ENCODE measurements around the gene TXNRD1.

TXNRD1 gene

DNA sequence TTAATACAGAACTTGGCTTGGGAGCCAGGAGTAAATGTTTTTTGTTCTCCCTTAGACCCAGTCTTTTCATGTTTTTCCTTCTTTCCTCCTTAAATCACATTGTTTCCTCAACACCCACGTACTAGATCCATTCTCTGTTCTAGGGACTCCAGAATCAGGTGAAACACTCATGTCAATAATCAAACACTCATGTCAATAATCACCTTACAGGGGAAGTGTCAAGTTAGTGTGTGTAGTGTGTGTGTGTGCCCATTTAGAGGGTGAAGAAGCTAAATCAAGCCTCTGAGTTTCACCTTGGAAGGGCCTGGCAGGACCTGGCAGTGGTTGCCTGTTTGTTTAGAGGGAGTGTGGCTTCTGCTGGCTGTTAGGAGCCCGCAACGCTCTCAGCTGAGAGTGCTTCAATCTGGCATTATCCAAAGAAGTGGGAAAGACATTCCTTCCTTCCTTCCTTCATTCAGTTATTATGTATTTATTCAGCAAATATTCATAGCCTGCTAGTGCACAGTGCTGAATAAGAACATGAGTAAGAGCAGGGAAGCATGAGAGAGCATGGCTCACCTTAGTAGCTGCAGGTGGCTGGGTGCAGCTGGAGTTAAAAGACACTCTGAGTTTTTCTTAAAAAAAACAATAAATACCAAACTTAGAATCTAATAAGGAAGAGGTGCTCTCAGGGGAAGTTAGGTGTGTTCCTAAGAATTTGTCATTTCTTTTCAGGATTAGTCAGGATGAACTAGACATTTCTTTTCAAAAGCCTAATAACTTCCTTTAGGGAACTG lies 70.3 kb downstream of the TXNRD1 start:
- TF ChIP-seq, protein P1, sequence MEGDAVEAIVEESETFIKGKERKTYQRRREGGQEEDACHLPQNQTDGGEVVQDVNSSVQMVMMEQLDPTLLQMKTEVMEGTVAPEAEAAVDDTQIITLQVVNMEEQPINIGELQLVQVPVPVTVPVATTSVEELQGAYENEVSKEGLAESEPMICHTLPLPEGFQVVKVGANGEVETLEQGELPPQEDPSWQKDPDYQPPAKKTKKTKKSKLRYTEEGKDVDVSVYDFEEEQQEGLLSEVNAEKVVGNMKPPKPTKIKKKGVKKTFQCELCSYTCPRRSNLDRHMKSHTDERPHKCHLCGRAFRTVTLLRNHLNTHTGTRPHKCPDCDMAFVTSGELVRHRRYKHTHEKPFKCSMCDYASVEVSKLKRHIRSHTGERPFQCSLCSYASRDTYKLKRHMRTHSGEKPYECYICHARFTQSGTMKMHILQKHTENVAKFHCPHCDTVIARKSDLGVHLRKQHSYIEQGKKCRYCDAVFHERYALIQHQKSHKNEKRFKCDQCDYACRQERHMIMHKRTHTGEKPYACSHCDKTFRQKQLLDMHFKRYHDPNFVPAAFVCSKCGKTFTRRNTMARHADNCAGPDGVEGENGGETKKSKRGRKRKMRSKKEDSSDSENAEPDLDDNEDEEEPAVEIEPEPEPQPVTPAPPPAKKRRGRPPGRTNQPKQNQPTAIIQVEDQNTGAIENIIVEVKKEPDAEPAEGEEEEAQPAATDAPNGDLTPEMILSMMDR (conservative IDR thresholded peaks at IDR 0.05; ENCODE audit: control insufficient read depth, insufficient read depth, low read depth, low read length) = no peak
- DNase-seq (ENCODE audit: low read depth) = no peak
- H3K4me3 ChIP-seq (ENCODE audit: control insufficient read depth, low read depth, low read length) = peak overlapping the region; percentile 94

- peak overlapping the region; percentile 94 for H3K4me3 ChIP-seq (ENCODE audit: control insufficient read depth, low read depth, low read length)
- peak; percentile 96 for DNase-seq (ENCODE audit: low read depth)
- TF ChIP-seq, protein P1 (conservative IDR thresholded peaks at IDR 0.05; ENCODE audit: control insufficient read depth, insufficient read depth, low read depth, low read length) = no peak
These were observed 71.2 kb downstream of the TXNRD1 start for GRCh38 chr12:104286516-104287482.

DNA sequence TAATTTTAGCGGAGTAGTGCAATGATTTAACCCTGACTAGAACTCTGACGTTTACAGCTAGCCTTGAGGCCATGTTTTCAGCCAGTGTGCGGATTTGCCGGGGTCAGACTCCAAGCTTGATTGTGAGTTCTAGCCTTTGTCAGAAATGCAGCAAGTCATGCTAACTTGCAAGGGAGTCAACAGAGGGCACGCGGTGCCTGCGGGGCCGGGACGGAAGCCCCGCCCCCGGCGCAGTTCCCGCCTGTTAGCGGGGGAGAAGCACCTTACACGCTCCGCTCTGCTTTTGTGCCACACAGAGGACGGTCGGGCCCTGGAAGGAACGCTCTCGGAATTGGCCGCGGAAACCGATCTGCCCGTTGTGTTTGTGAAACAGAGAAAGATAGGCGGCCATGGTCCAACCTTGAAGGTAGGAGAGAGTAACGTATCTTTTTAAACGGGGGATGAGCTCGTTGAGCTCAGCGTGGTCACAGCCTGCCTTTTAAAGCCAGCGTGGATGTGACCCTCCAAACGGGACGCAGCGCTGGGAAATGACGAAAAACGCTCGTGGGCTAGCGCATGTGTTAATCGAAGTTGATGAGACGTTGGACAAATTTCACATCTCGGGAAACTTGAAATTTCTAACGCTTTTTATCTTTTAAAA lies 73.2 kb downstream of the TXNRD1 start:
- TF ChIP-seq, protein P1 (conservative IDR thresholded peaks at IDR 0.05; ENCODE audit: control insufficient read depth, insufficient read depth, low read depth, low read length) = no peak
- DNase-seq (ENCODE audit: low read depth) = peak; percentile 80

DNA sequence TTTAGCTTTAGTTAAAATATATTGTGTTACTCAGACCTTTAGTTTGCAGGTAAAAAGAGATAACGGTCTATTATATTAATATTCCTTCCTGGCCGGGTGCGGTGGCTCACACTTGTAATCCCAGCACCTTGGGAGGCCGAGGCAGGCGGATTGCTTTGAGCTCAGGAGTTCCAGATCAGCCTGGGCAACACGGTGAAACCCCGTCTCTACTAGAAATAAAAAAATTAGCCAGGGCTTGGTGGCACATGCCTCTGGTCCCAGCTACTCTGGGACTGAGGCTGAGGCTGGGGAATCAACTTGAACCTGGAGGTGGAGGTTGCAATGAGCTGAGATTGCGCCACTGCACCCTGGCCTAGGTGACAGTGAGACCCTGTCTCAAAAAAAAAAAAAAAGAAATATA lies 74.7 kb downstream of the TXNRD1 start:
- TF ChIP-seq, protein P1 (conservative IDR thresholded peaks at IDR 0.05; ENCODE audit: control insufficient read depth, insufficient read depth, low read depth, low read length) = no peak
- H3K4me3 ChIP-seq (ENCODE audit: control insufficient read depth, low read depth, low read length) = no peak overlapping the region
- no peak for DNase-seq (ENCODE audit: low read depth)

More for the DNA sequence above, 73.2 kb downstream of the TXNRD1 start:
- H3K4me3 ChIP-seq (ENCODE audit: control insufficient read depth, low read depth, low read length) = peak overlapping the region; percentile 94

GRCh38 chr12:104290855-104291254 lies 75.3 kb downstream of the TXNRD1 start:
- H3K4me3 ChIP-seq (ENCODE audit: control insufficient read depth, low read depth, low read length) = no peak overlapping the region
- no peak for DNase-seq (ENCODE audit: low read depth)
- TF ChIP-seq, protein P1 (conservative IDR thresholded peaks at IDR 0.05; ENCODE audit: control insufficient read depth, insufficient read depth, low read depth, low read length) = no peak

DNA sequence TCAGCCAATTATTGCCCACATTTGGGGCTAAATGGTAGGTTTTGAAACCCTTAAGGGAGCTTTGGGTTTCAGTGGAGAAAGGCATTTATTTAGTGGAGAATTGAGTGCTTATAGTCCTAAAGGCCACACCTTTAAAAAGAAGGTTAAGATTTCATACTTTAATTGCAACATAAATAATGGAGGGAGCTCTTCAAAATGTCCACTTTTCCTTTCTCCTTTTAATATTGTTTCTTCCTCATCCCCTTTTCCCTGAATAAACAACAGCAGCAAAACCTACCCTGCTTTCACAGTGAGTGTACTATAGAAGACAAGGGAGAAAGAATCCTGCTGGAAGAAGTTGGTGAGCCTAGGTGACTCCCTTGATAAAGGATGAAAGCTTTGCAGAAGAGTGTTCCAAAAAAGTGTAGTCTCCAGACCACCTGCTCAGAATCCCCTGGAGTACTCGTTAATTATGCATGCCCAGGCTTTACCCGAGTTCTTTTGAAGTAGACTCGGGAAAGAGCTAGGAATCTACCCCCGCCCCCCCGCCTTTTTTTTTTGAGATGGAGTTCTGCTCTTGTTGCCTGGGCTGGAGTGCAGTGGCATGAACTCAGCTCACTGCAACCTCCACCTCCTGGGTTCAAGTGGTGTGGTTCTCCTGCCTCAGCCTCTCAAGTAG lies 76.4 kb downstream of the TXNRD1 start:
- DNase-seq (ENCODE audit: low read depth) = no peak
- TF ChIP-seq, protein P1 (conservative IDR thresholded peaks at IDR 0.05; ENCODE audit: control insufficient read depth, insufficient read depth, low read depth, low read length) = no peak
- H3K4me3 ChIP-seq (ENCODE audit: control insufficient read depth, low read depth, low read length) = no peak overlapping the region
